Neural crest cell (in vitro differentiated cells): Measurements from ENCODE around the gene GPR142. TPM values are rescaled to one million over a fixed set of nuclear protein-coding genes. Genes with fewer than 3 reads are reported as not detected.

Experiments
- DNase-seq: peaks from one replicate; pipeline ENCODE4 v3.0.0; 2021; ENCODE audit warnings: low read depth, mixed read lengths, low spot score
- H3K27ac Mint-ChIP-seq: one replicate; pipeline ENCODE4 v1.8.0; 2021; ENCODE audit warnings: mild to moderate bottlenecking, mixed read lengths; ENCODE audit not compliant: unreplicated experiment
- H3K27me3 Mint-ChIP-seq: 2 replicates; pipeline ENCODE4 v1.8.0; 2021; ENCODE audit warnings: low read depth, mild to moderate bottlenecking, mixed read lengths
- H3K36me3 Mint-ChIP-seq: 2 replicates; pipeline ENCODE4 v1.8.0; 2021; ENCODE audit warnings: low read depth, mild to moderate bottlenecking, mixed read lengths
- H3K4me1 Mint-ChIP-seq: 2 replicates; pipeline ENCODE4 v1.8.0; 2021; ENCODE audit warnings: mixed read lengths
- H3K4me3 Mint-ChIP-seq: one replicate; pipeline ENCODE4 v1.8.0; 2021; ENCODE audit warnings: mild to moderate bottlenecking, mixed read lengths
- H3K9me3 Mint-ChIP-seq: 2 replicates; pipeline ENCODE4 v1.8.0; 2021; ENCODE audit warnings: mixed read lengths
- total RNA-seq: library from RNA; stranded (reverse); gene quantifications from 2 replicates; pipeline ENCODE4 v1.2.1, GENCODE V29; 2021
- TF ChIP-seq, protein P1 (sequence below): fragments of 200-600 bp; sonication (generic); conservative IDR thresholded peaks from 2 replicates; pipeline ENCODE4 v1.5.0; 2021; ENCODE audit warnings: antibody characterized with exemption, mild to moderate bottlenecking

The GPR142 gene
- total RNA-seq, 1 donor from 2014 or later = 0.23 TPM

DNA sequence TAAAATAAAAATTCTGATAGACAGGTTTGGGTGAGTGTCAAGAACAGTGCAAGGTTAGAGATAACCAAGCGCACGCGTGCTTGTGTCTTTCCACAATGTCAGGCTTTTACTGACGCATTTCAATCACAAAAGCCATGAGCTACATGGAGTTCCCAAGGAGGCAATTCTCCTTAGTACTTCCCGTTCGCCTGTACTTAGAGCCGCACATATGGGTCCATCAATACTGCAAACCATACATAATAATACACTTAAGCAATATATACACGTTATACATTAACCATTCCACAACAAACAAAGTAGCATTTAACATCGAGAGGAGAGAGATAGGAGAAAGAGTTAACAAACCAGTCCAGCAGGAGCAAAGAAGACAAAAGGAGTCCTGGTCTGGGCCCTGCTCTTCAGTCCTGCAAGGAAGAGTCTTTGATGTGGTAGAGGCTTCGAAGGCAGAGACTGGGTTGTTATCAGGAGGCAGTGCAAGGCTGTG lies 52.7 kb downstream of the GPR142 start:
- Mint-ChIP-seq H3K36me3 (no peaks in the 10 kb centered on the region), H3K27ac (no peak overlapping the region), H3K4me3 (no peak overlapping the region), H3K27me3 (peaks cover 3% of the 10 kb centered on the region), H3K9me3 (no peaks in the 10 kb centered on the region), H3K4me1 (no peaks in the 10 kb centered on the region)
- no peak for DNase-seq
- TF ChIP-seq, protein P1, sequence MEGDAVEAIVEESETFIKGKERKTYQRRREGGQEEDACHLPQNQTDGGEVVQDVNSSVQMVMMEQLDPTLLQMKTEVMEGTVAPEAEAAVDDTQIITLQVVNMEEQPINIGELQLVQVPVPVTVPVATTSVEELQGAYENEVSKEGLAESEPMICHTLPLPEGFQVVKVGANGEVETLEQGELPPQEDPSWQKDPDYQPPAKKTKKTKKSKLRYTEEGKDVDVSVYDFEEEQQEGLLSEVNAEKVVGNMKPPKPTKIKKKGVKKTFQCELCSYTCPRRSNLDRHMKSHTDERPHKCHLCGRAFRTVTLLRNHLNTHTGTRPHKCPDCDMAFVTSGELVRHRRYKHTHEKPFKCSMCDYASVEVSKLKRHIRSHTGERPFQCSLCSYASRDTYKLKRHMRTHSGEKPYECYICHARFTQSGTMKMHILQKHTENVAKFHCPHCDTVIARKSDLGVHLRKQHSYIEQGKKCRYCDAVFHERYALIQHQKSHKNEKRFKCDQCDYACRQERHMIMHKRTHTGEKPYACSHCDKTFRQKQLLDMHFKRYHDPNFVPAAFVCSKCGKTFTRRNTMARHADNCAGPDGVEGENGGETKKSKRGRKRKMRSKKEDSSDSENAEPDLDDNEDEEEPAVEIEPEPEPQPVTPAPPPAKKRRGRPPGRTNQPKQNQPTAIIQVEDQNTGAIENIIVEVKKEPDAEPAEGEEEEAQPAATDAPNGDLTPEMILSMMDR = no peak

Other genes with a start within 250 kb of the GPR142 start
- 967 and 1,042 TPM in 2 replicates for gene RPL38, start 163.8 kb upstream of the GPR142 start, total RNA-seq
- gene TTYH2, start 153.9 kb upstream of the GPR142 start, total RNA-seq = 2.4 and 3.0 TPM in 2 replicates
- gene DNAI2, start 93.3 kb upstream of the GPR142 start, total RNA-seq = not detected in 2 replicates
- 0.25 and 0.63 TPM in 2 replicates for gene KIF19, start 41.3 kb upstream of the GPR142 start, total RNA-seq
- 12.3 and 12.7 TPM in 2 replicates for gene BTBD17, start 5.6 kb upstream of the GPR142 start, total RNA-seq
- 3.1 and 4.6 TPM in 2 replicates for gene GPRC5C, start 64.6 kb downstream of the GPR142 start, total RNA-seq
- gene CD300A, start 99.1 kb downstream of the GPR142 start, total RNA-seq = not detected in 2 replicates
- not detected in 2 replicates for gene CD300LB, start 164.0 kb downstream of the GPR142 start, total RNA-seq
- gene CD300C, start 178.6 kb downstream of the GPR142 start, total RNA-seq = not detected in 2 replicates
- not detected in 2 replicates for gene CD300H, start 200.0 kb downstream of the GPR142 start, total RNA-seq
- gene CD300LD, start 224.8 kb downstream of the GPR142 start, total RNA-seq = not detected in 2 replicates